Measurements from ENCODE around the gene TMEM61.

GRCh38 chr1:54967372-54967771 is 13.1 kb upstream of the TMEM61 start:
- TF ChIP-seq, protein P1, sequence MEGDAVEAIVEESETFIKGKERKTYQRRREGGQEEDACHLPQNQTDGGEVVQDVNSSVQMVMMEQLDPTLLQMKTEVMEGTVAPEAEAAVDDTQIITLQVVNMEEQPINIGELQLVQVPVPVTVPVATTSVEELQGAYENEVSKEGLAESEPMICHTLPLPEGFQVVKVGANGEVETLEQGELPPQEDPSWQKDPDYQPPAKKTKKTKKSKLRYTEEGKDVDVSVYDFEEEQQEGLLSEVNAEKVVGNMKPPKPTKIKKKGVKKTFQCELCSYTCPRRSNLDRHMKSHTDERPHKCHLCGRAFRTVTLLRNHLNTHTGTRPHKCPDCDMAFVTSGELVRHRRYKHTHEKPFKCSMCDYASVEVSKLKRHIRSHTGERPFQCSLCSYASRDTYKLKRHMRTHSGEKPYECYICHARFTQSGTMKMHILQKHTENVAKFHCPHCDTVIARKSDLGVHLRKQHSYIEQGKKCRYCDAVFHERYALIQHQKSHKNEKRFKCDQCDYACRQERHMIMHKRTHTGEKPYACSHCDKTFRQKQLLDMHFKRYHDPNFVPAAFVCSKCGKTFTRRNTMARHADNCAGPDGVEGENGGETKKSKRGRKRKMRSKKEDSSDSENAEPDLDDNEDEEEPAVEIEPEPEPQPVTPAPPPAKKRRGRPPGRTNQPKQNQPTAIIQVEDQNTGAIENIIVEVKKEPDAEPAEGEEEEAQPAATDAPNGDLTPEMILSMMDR (IDR thresholded peaks at IDR 0.05; ENCODE audit: low read length), result no peak
- no peak for TF ChIP-seq EZH2 (optimal IDR thresholded peaks at IDR 0.05; ENCODE audit: low read depth, low read length)
